Measurements from ENCODE around the gene DNAJC1.
A peak's percentile ranks its signal among the peaks of the same experiment; 100 is the strongest.

DNAJC1 gene

GRCh38 chr10:22003177-22003963 lies at the start of gene DNAJC1 (continued):
- TF ChIP-seq ATF2 (tag by site-specific recombination; IDR thresholded peaks at IDR 0.05; ENCODE audit: low read depth) (peak; percentile 92), ZIC2 (tag by site-specific recombination; IDR thresholded peaks at IDR 0.05) (peak; percentile 57), ZNF660 (tag by site-specific recombination; IDR thresholded peaks at IDR 0.05) (peak; percentile 83), ZNF76 (tag by site-specific recombination; IDR thresholded peaks at IDR 0.05; ENCODE audit: borderline replicate concordance, low read depth) (peak; percentile 44; the same call in 1 of the 2 replicates), ZBTB10 (tag by site-specific recombination; IDR thresholded peaks at IDR 0.05) (peak; percentile 61; the same call in 1 of the 2 replicates), ZNF394 (tag by site-specific recombination; IDR thresholded peaks at IDR 0.05; ENCODE audit: borderline replicate concordance) (peak; percentile 77; the same call in 1 of the 2 replicates), REST (tag by site-specific recombination; IDR thresholded peaks at IDR 0.05) (no peak), SP3 (tag by site-specific recombination; IDR thresholded peaks at IDR 0.05) (peak; percentile 73), ZNF837 (tag by site-specific recombination; IDR thresholded peaks at IDR 0.05) (no peak), ZNF211 (tag by site-specific recombination; IDR thresholded peaks at IDR 0.05; ENCODE audit: low read depth) (no peak), ZBTB48 (tag by site-specific recombination; IDR thresholded peaks at IDR 0.05) (no peak), ZNF629 (tag by site-specific recombination; IDR thresholded peaks at IDR 0.05) (peak; percentile 72), ZNF561 (tag by site-specific recombination; IDR thresholded peaks at IDR 0.05; ENCODE audit: borderline replicate concordance) (peak; percentile 77; the same call in 1 of the 2 replicates)

- H3K36me3 ChIP-seq (ENCODE audit: control insufficient read depth in 2 of 2, insufficient read depth in 1 of 2, low read length in 2 of 2) = no peaks in the 10 kb centered on the region
- CTCF ChIA-PET = no interaction called here
- no peaks in the 10 kb centered on the region for H3K9me3 ChIP-seq (ENCODE audit: control insufficient read depth, insufficient read depth, low read depth, low read length)
- H3K27ac ChIP-seq (ENCODE audit: extremely low read depth, low read depth, low read length) = no peak overlapping the region
- POLR2A ChIA-PET = no interaction called here
- TF ChIP-seq ZNF302 (tag by site-specific recombination; IDR thresholded peaks at IDR 0.05; ENCODE audit: low read depth) (no peak), TRIM28 (IDR thresholded peaks at IDR 0.05; ENCODE audit: borderline replicate concordance, low read length) (no peak), ZNF10 (tag by site-specific recombination; IDR thresholded peaks at IDR 0.05) (no peak), PRDM6 (tag by site-specific recombination; IDR thresholded peaks at IDR 0.05) (no peak), WT1 (tag by site-specific recombination; IDR thresholded peaks at IDR 0.05) (no peak), ZNF792 (tag by site-specific recombination; IDR thresholded peaks at IDR 0.05) (no peak), ZNF324 (tag by site-specific recombination; IDR thresholded peaks at IDR 0.05) (no peak), ZNF610 (tag by site-specific recombination; IDR thresholded peaks at IDR 0.05; ENCODE audit: borderline replicate concordance) (no peak)
- no peak overlapping the region for H3K4me3 ChIP-seq (ENCODE audit: low read depth, low read length)
- no peaks in the 10 kb centered on the region for H3K4me1 ChIP-seq (ENCODE audit: control insufficient read depth, insufficient read depth, low read length)
Observed at GRCh38 chr10:22053048-22053447, 49.5 kb upstream of the DNAJC1 start.
